ENCODE results near the gene PUM1. TPM values are rescaled to one million over a fixed set of nuclear protein-coding genes. Genes with fewer than 3 reads are reported as not detected.

PUM1 gene
- total and polyA plus RNA-seq, 10 of the 15 experiments (the other 5 are each of a cell fraction or from before 2014, with no cell fraction given): 21.4 to 75.3 (median 42.4) TPM

DNA sequence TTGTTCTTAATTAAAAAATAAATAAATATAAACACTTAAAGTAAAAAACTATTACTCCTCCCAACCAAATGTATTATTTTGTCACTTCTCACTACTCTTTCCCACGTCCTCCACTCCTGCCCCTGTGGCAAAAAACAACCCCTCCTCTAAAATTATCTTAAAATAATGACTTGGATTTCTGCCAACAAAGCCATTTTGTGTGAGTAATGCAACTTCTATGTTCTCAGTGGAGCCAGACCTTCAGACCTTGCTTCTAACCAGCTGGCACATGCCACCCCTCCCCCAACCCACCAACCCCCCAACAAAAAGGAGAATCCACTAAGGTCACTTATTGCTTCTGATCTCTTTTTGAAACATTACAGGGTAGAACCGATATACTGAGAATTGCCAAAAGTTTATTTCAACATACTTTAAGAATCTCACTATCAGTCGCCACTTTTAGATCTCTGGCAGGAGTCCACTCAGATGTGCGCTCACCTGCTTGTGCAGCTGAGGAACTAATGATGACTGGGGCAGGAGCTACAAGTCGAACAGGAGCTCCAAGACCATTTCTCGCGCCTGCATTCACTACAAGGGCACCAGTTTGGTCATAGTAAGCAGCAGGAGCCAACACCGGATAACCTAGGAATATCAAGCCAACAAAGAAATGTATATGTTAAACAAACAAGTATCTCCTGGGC is 98.7 kb downstream of the PUM1 start (continued):
- TF ChIP-seq ETV6 (conservative IDR thresholded peaks at IDR 0.05 in 1 of 2, IDR thresholded peaks at IDR 0.05 in 1 of 2; ENCODE audit: borderline replicate concordance in 1 of 2, low read depth in 1 of 2) (no peak), LARP7 (IDR thresholded peaks at IDR 0.05) (no peak), E4F1 (IDR thresholded peaks at IDR 0.05; ENCODE audit: borderline replicate concordance, partially characterized antibody) (no peak), NR2C2 (IDR thresholded peaks at IDR 0.05; ENCODE audit: borderline replicate concordance, control insufficient read depth, insufficient read length, low read depth) (no peak)

DNA sequence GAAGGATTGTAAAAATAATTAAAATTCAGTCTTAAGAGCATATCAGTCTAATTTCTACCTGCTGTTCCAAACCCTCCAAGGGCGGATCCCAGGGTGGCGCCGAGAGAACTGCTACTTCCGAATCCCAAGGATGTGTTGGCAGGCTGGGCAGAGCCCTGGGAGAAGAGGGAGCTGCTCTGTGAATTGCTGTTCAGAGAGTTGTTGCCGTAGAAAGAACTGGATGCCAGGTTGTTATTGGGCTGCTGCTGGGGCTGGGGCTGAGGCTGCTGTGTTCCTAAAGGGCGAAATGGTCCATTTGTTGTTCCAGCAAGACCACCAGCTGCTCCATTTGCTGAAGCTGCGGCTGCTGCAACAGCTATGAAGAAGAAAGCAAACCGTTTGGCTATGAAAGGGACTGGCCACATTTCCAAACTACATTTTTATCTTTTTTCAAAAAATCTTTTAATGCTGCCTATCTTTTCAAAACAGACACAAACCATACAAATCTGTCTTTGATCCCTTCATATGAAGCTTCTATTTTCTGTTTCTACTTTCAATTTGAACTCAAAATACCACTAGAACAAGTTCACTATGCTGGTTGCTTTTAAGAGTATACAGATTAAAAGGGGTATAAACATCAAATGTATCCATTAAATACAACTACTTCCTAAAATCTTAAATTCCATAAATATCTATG is 99.5 kb downstream of the PUM1 start:
- TF ChIP-seq NRF1 (conservative IDR thresholded peaks at IDR 0.05; ENCODE audit: low read depth, low read length): no peak
- ChIA-PET CTCF (no interaction called here), POLR2A (no interaction called here), RAD21 (ENCODE audit: unreplicated experiment) (no interaction called here), SMC1A (ENCODE audit: uncharacterized antibody, unreplicated experiment) (interaction anchor here (1.1 kb wide), 1 partner anchor 36 kb away, joined by 3 read pairs; no protein-coding TSS in a partner anchor)
- intact Hi-C loops (cut with micrococcal nuclease; ENCODE audit: unreplicated experiment): no loop called here
- DNase-seq (ENCODE audit: low read depth, low spot score) (no peak), FAIRE-seq (no peak), ATAC-seq (no peak)
- Histone ChIP-seq H3K4me1 (ENCODE audit: control insufficient read depth, insufficient read depth, low read length) (peaks cover 3% of the 10 kb centered on the region; the same call in 1 of the 2 replicates), H3K27ac (ENCODE audit: control insufficient read depth, insufficient read depth) (no peak overlapping the region), H3K36me3 (ENCODE audit: control insufficient read depth in 2 of 2, insufficient read depth in 2 of 2, low read length in 1 of 2) (peaks cover 12 to 33% of the 10 kb centered on the region in 2 experiments), H4K20me1 (ENCODE audit: control insufficient read depth, insufficient read depth) (no peaks in the 10 kb centered on the region), H3K4me3 (no peak overlapping the region), H3K9ac (ENCODE audit: control insufficient read depth, insufficient read depth, low read length) (no peak overlapping the region), H2AFZ (ENCODE audit: control insufficient read depth, low read depth, low read length) (no peak overlapping the region), H3K4me2 (ENCODE audit: control insufficient read depth, insufficient read depth) (no peak overlapping the region), H3K27me3 (replicated peaks in 1 of 2; ENCODE audit: control insufficient read depth in 2 of 2, insufficient read depth in 2 of 2, low read length in 1 of 2) (no peaks in the 10 kb centered on the region), H3K79me2 (ENCODE audit: control insufficient read depth, insufficient read depth, low read length) (peaks cover 2% of the 10 kb centered on the region), H3K9me3 (replicated peaks; ENCODE audit: control insufficient read depth, insufficient read depth, low read length) (no peaks in the 10 kb centered on the region)
- 97% methylated on average over 8 of the region's 8 CpGs for WGBS (ENCODE audit: insufficient coverage, insufficient replicate concordance, low lambda C conversion rate, missing lambda C conversion rate)
- no TSS peak for BruUV-seq (replicated peaks)
- in situ Hi-C loops (cut with MboI): no loop called here

Data from GM12878 (cell line).